H1 (cell line): ENCODE data around the gene ZC3H14. TPM values are rescaled to one million over a fixed set of nuclear protein-coding genes. Genes with fewer than 3 reads are reported as not detected.

Experiments used
- CTCF ChIA-PET: fragments of 300-600 bp; sonication (Branson Sonifier 250); formaldehyde crosslinking; loops from one replicate; lab custom pipeline; 2021; ENCODE audit not compliant: partially characterized antibody; lab: Charles Lee
- POLR2A ChIA-PET: fragments of 300-600 bp; sonication (Branson Sonifier 250); formaldehyde crosslinking; loops from one replicate; lab custom pipeline; 2021; ENCODE audit warnings: inconsistent platforms; ENCODE audit not compliant: partially characterized antibody; lab: Charles Lee
- DNase-seq, 2 experiments: peaks; one replicate each; pipeline versions ENCODE4 v3.0.0 to v3.0.0-alpha.2; 2010 to 2022; ENCODE audit warnings: low spot score in 2 of 2, low read depth in 1 of 2, mixed read lengths in 1 of 2
- FAIRE-seq: peaks from 2 replicates; lab custom pipeline; 2011; peaks lifted over from hg19 to GRCh38; lab: Jason Lieb, UNC
- H2AFZ ChIP-seq: 2 replicates; pipeline ENCODE4 v1.8.1; 2012; ENCODE audit warnings: low read length, inconsistent platforms
- H2AK5ac ChIP-seq: 2 replicates; pipeline ENCODE4 v1.6.1; 2013; ENCODE audit warnings: low read depth, low read length
- H2BK120ac ChIP-seq: replicated peaks from 2 replicates; pipeline ENCODE3; 2013; ENCODE audit warnings: low read depth, low read length, inconsistent platforms
- H2BK12ac ChIP-seq: 2 replicates; pipeline ENCODE4 v1.6.1; 2013; ENCODE audit warnings: low read depth, low read length
- H2BK15ac ChIP-seq: 2 replicates; pipeline ENCODE4 v1.6.1; 2013; ENCODE audit warnings: low read length
- H2BK20ac ChIP-seq: 2 replicates; pipeline ENCODE4 v1.6.1; 2013; ENCODE audit warnings: low read length
- H2BK5ac ChIP-seq: 2 replicates; pipeline ENCODE4 v1.6.1; 2013; ENCODE audit warnings: low read depth, low read length
- H3K14ac ChIP-seq: 2 replicates; pipeline ENCODE4 v1.6.1; 2013; ENCODE audit warnings: inconsistent platforms; ENCODE audit not compliant: insufficient read length
- H3K18ac ChIP-seq: 2 replicates; pipeline ENCODE4 v1.6.1; 2013; ENCODE audit warnings: low read length; ENCODE audit errors: extremely low read depth
- H3K23ac ChIP-seq: 2 replicates; pipeline ENCODE4 v1.6.1; 2013; ENCODE audit warnings: inconsistent platforms; ENCODE audit not compliant: insufficient read length
- H3K23me2 ChIP-seq: 2 replicates; pipeline ENCODE4 v1.6.1; 2013; ENCODE audit warnings: low read depth, low read length
- H3K27ac ChIP-seq: 2 replicates; pipeline ENCODE4 v1.6.1; 2011; ENCODE audit warnings: low read depth, low read length, inconsistent platforms
- H3K27me3 ChIP-seq, 4 experiments: replicated peaks in 1 of 4; 1 replicate in 1 of 4; 2 replicates in 3 of 4; pipeline versions ENCODE4 v1.6.1 to v1.8.1; 2011 to 2013; ENCODE audit warnings: low read length in 3 of 4, mild to moderate bottlenecking in 3 of 4, inconsistent platforms in 2 of 4, mixed read lengths in 2 of 4, moderate library complexity in 1 of 4; ENCODE audit not compliant: control insufficient read depth in 3 of 4, insufficient read depth in 3 of 4; ENCODE audit errors: extremely low read depth in 1 of 4
- H3K36me3 ChIP-seq, 4 experiments: 2 replicates each; pipeline versions ENCODE4 v1.6.1 to v1.8.1; 2011 to 2013; ENCODE audit warnings: mild to moderate bottlenecking in 4 of 4, low read length in 3 of 4, moderate library complexity in 2 of 4, control low read depth in 1 of 4, inconsistent platforms in 1 of 4; ENCODE audit not compliant: insufficient read depth in 4 of 4, control insufficient read depth in 2 of 4
- H3K4ac ChIP-seq: replicated peaks from 2 replicates; pipeline ENCODE3; 2013; ENCODE audit warnings: low read length, low read depth, mixed read lengths, inconsistent platforms; ENCODE audit not compliant: insufficient read length
- H3K4me1 ChIP-seq, 4 experiments: replicated peaks in 1 of 4; 1 replicate in 1 of 4; 2 replicates in 3 of 4; pipeline versions ENCODE4 v1.6.1 to v1.8.1; 2011 to 2013; ENCODE audit warnings: low read length in 3 of 4, inconsistent platforms in 2 of 4, mixed read lengths in 1 of 4; ENCODE audit not compliant: insufficient read depth in 4 of 4, control insufficient read depth in 3 of 4
- H3K4me2 ChIP-seq, 2 experiments: 2 replicates each; pipeline versions ENCODE4 v1.6.1 to v1.8.1; 2011 to 2013; ENCODE audit warnings: low read depth in 2 of 2, low read length in 2 of 2, control low read depth in 1 of 2, inconsistent platforms in 1 of 2, mild to moderate bottlenecking in 1 of 2; ENCODE audit not compliant: insufficient read depth in 1 of 2
- H3K4me3 ChIP-seq, 4 experiments: fragments of 200-600, 300-600 bp in 1 of 4; sonication (generic), shearing (Covaris generic), sonication (Bioruptor Twin) in 1 of 4; 2 replicates each; pipeline versions ENCODE4 v1.5.1 to v1.8.1; 2011 to 2016; ENCODE audit warnings: low read length in 4 of 4, low read depth in 3 of 4, control low read depth in 2 of 4, inconsistent platforms in 2 of 4, mild to moderate bottlenecking in 2 of 4, mixed read lengths in 1 of 4, moderate library complexity in 1 of 4; ENCODE audit not compliant: insufficient read depth in 2 of 4; ENCODE audit errors: extremely low read depth in 1 of 4
- H3K56ac ChIP-seq: replicated peaks from 2 replicates; pipeline ENCODE3; 2013; ENCODE audit warnings: low read depth, mild to moderate bottlenecking, mixed read lengths, low read length, inconsistent platforms; ENCODE audit not compliant: insufficient read length
- H3K79me1 ChIP-seq: 2 replicates; pipeline ENCODE4 v1.6.1; 2013; ENCODE audit warnings: low read depth, low read length, control low read depth
- H3K79me2 ChIP-seq, 2 experiments: 2 replicates each; pipeline versions ENCODE4 v1.6.1 to v1.8.1; 2012 to 2013; ENCODE audit warnings: low read length in 2 of 2, mild to moderate bottlenecking in 2 of 2, inconsistent platforms in 1 of 2; ENCODE audit not compliant: insufficient read depth in 2 of 2, control insufficient read depth in 1 of 2
- H3K9ac ChIP-seq, 4 experiments: replicated peaks in 1 of 4; 1 replicate in 1 of 4; 2 replicates in 3 of 4; pipeline versions ENCODE4 v1.6.1 to v1.8.1; 2011 to 2013; ENCODE audit warnings: low read depth in 3 of 4, low read length in 3 of 4, control low read depth in 2 of 4, mild to moderate bottlenecking in 2 of 4, moderate library complexity in 2 of 4, inconsistent platforms in 1 of 4; ENCODE audit errors: extremely low read depth in 1 of 4
- H3K9me3 ChIP-seq, 2 experiments: 2 replicates each; pipeline versions ENCODE4 v1.6.1 to v1.8.1; 2012 to 2013; ENCODE audit warnings: mild to moderate bottlenecking in 2 of 2, moderate library complexity in 2 of 2, control low read depth in 1 of 2, inconsistent platforms in 1 of 2, low read depth in 1 of 2, low read length in 1 of 2, mixed read lengths in 1 of 2; ENCODE audit not compliant: insufficient read depth in 2 of 2
- H4K20me1 ChIP-seq, 2 experiments: replicated peaks in 1 of 2; 2 replicates each; pipeline versions ENCODE3 to v1.8.1; 2011 to 2013; ENCODE audit warnings: inconsistent platforms in 2 of 2, low read length in 2 of 2, mild to moderate bottlenecking in 1 of 2; ENCODE audit not compliant: insufficient read depth in 2 of 2, control insufficient read depth in 1 of 2
- H4K5ac ChIP-seq: 2 replicates; pipeline ENCODE4 v1.6.1; 2013; ENCODE audit warnings: low read length, low read depth, mixed read lengths, inconsistent platforms; ENCODE audit not compliant: insufficient read length
- H4K8ac ChIP-seq: 2 replicates; pipeline ENCODE4 v1.8.0; 2013; ENCODE audit warnings: mild to moderate bottlenecking, moderate library complexity, low read length, inconsistent platforms; ENCODE audit not compliant: insufficient read depth; ENCODE audit errors: extremely low read depth
- H4K91ac ChIP-seq: replicated peaks from 2 replicates; pipeline ENCODE3; 2013; ENCODE audit warnings: low read length, mixed read lengths, inconsistent platforms; ENCODE audit not compliant: insufficient read length
- BACH1 ChIP-seq: IDR thresholded peaks from 2 replicates; pipeline ENCODE4 v1.6.1; 2012; ENCODE audit warnings: low read length, improper control_type of control experiment
- EP300 ChIP-seq, 2 experiments: IDR thresholded peaks; 1 replicate in 1 of 2; 2 replicates in 1 of 2; pipeline ENCODE4 v1.6.1; 2011 to 2012; ENCODE audit warnings: low read depth in 2 of 2, low read length in 2 of 2, mild to moderate bottlenecking in 2 of 2, borderline replicate concordance in 1 of 2, inconsistent platforms in 1 of 2, moderate library complexity in 1 of 2
- HDAC2 ChIP-seq, 2 experiments: fragments of 300-600 bp in 1 of 2; sonication (generic) in 1 of 2; IDR thresholded peaks; 2 replicates each; pipeline ENCODE4 v1.6.1; 2011 to 2012; ENCODE audit warnings: low read depth in 2 of 2, low read length in 2 of 2, mild to moderate bottlenecking in 2 of 2, moderate library complexity in 2 of 2, borderline replicate concordance in 1 of 2, inconsistent platforms in 1 of 2
- SIX5 ChIP-seq: IDR thresholded peaks from 2 replicates; pipeline ENCODE4 v1.6.1; 2011; ENCODE audit warnings: mild to moderate bottlenecking, low read depth, low read length
- SP2 ChIP-seq: IDR thresholded peaks from 2 replicates; pipeline ENCODE4 v1.6.1; 2012; ENCODE audit warnings: mild to moderate bottlenecking, low read length, inconsistent platforms
- ZNF274 ChIP-seq: IDR thresholded peaks from 2 replicates; pipeline ENCODE4 v1.7.0; 2012; ENCODE audit warnings: low read length, borderline replicate concordance; ENCODE audit errors: extremely low read depth
- WGBS, 2 experiments: shearing (Covaris generic) in 1 of 2; methylation state at CpG; one replicate each; pipeline versions ENCODE4 v1.1.6 to v1.1.7; 2013 to 2015; ENCODE audit warnings: low lambda C conversion rate in 2 of 2, mixed read lengths in 2 of 2, inconsistent platforms in 1 of 2, low coverage in 1 of 2, missing lambda C conversion rate in 1 of 2; ENCODE audit not compliant: insufficient replicate concordance in 2 of 2, insufficient coverage in 1 of 2, insufficient read length in 1 of 2; ENCODE audit errors: extremely low coverage in 1 of 2, missing lambda C conversion rate in 1 of 2; 5-methylcytosine and 5-hydroxymethylcytosine counted together
- polyA plus RNA-seq, 7 experiments: library from polyadenylated mRNA; depleted of rRNA in 3 of 7; stranded (reverse) in 5 of 7; unstranded in 2 of 7; fragments of >200 nt in 5 of 7; fragments of 200-250 nt in 2 of 7; gene quantifications; 1 replicate in 5 of 7; 2 replicates in 1 of 7; 4 replicates in 1 of 7; pipeline versions ENCODE4 v1.2.1 to v1.2.3, GENCODE V29; 2011 to 2013; ENCODE audit warnings: missing spikeins in 2 of 7, mixed read lengths in 2 of 7
- total RNA-seq: library from RNA; stranded (reverse); fragmentation: NEBNext Ultra II Directional; extraction: Animal tissue kit (Norgen Biotek cat#: 25700); gene quantifications from 2 replicates; pipeline ENCODE4 v1.2.1, GENCODE V29; 2021
- TF ChIP-seq, protein P1 (sequence below): IDR thresholded peaks from 2 replicates; pipeline ENCODE4 v1.6.1; 2012; ENCODE audit warnings: inconsistent platforms
- TF ChIP-seq, protein P2 (sequence below): IDR thresholded peaks from 2 replicates; pipeline ENCODE4 v1.6.1; 2012; ENCODE audit warnings: low read length, inconsistent platforms

Gene ZC3H14
- total and polyA plus RNA-seq, 2 of the 8 experiments (the other 6 are each of a cell fraction or from before 2014, with no cell fraction given), result 86.0 to 99.1 TPM

DNA sequence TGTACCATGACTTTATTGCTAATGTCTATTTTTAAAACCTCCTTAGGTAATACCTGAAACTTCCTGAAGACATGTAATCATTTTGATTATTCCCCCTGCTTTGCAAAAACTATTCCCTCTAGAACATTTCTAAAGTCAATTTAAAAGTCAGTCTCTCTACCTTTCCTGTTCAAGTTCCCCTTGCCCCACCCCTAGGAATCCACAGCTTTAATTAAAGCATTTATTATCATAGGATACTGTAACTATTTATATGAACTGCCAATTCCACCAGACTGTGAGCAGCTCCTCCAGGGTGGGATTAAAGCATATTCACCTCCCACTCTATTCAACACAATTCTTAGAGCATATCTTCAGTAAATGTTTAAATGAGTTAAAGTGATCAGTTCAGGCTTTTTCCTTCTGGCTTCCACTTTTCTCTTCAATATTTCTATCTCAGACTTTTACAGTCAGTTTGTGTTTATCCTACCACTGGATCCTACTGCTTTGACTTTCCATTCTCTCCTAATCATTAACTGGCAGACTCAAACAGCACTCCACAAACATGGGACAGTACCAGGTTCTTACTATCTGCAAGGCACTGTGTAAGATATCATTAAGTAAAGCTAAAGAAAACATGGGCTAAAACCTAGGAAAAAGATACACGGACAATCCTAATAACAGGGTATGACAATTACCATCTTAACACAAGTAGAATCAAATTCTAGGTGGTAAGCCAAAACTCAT is 47.2 kb upstream of the ZC3H14 start:
- Histone ChIP-seq H3K4me1 (no peaks in the 10 kb centered on the region), H2BK5ac (no peak overlapping the region), H3K23me2 (no peaks in the 10 kb centered on the region), H3K9ac (no peak overlapping the region), H2BK20ac (no peak overlapping the region), H3K79me2 (no peaks in the 10 kb centered on the region), H3K23ac (no peak overlapping the region), H3K27ac (no peak overlapping the region), H3K56ac (no peak overlapping the region), H2BK120ac (no peak overlapping the region), H3K4me3 (no peak overlapping the region), H3K18ac (no peak overlapping the region), H2BK15ac (no peak overlapping the region), H2BK12ac (no peak overlapping the region), H3K36me3 (peaks cover 0 to 2% (median 0%) of the 10 kb centered on the region in 4 experiments; a peak in 1 of 8 replicates), H3K9me3 (no peaks in the 10 kb centered on the region), H3K4me2 (no peak overlapping the region), H4K5ac (no peak overlapping the region), H2AFZ (no peak overlapping the region), H2AK5ac (no peak overlapping the region), H4K8ac (no peak overlapping the region), H3K79me1 (no peaks in the 10 kb centered on the region), H3K14ac (no peak overlapping the region), H4K20me1 (peaks cover 0 to 2% of the 10 kb centered on the region in 2 experiments), H3K4ac (no peak overlapping the region), H3K27me3 (no peaks in the 10 kb centered on the region), H4K91ac (no peak overlapping the region)
- no peak for DNase-seq
- 78% methylated on average over 1 of the region's 1 CpG; no CpG with 5 or more reads in 1 of the 2 experiments for WGBS, 2 experiments
- ChIA-PET POLR2A (no interaction called here), CTCF (interaction anchor here (1.4 kb wide), 2 partner anchors 22 to 52 kb away, joined by 3 to 4 read pairs; no protein-coding TSS in a partner anchor)
- no peak for FAIRE-seq
- no peak for TF ChIP-seq SP2
- no peak for TF ChIP-seq EP300 (IDR thresholded peaks at IDR 0.05; ENCODE audit: borderline replicate concordance in 1 of 2, low read depth in 2 of 2, low read length in 2 of 2)
- TF ChIP-seq, protein P1, sequence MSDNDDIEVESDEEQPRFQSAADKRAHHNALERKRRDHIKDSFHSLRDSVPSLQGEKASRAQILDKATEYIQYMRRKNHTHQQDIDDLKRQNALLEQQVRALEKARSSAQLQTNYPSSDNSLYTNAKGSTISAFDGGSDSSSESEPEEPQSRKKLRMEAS, result no peak
- TF ChIP-seq BACH1, result no peak
- no peak for TF ChIP-seq SIX5
- no peak for TF ChIP-seq ZNF274
- TF ChIP-seq, protein P2, sequence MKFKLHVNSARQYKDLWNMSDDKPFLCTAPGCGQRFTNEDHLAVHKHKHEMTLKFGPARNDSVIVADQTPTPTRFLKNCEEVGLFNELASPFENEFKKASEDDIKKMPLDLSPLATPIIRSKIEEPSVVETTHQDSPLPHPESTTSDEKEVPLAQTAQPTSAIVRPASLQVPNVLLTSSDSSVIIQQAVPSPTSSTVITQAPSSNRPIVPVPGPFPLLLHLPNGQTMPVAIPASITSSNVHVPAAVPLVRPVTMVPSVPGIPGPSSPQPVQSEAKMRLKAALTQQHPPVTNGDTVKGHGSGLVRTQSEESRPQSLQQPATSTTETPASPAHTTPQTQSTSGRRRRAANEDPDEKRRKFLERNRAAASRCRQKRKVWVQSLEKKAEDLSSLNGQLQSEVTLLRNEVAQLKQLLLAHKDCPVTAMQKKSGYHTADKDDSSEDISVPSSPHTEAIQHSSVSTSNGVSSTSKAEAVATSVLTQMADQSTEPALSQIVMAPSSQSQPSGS, result no peak
- no peak for TF ChIP-seq HDAC2 (IDR thresholded peaks at IDR 0.05; ENCODE audit: borderline replicate concordance in 1 of 2, low read depth in 2 of 2, low read length in 2 of 2)
